ENCODE data around the gene LIN28B.
"Not testable (repeated sequence)": the region's sequence is repeated elsewhere in the genome, so short reads cannot be mapped to it uniquely, and the experiment has no call there.

Gene LIN28B, protein sequence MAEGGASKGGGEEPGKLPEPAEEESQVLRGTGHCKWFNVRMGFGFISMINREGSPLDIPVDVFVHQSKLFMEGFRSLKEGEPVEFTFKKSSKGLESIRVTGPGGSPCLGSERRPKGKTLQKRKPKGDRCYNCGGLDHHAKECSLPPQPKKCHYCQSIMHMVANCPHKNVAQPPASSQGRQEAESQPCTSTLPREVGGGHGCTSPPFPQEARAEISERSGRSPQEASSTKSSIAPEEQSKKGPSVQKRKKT

DNA sequence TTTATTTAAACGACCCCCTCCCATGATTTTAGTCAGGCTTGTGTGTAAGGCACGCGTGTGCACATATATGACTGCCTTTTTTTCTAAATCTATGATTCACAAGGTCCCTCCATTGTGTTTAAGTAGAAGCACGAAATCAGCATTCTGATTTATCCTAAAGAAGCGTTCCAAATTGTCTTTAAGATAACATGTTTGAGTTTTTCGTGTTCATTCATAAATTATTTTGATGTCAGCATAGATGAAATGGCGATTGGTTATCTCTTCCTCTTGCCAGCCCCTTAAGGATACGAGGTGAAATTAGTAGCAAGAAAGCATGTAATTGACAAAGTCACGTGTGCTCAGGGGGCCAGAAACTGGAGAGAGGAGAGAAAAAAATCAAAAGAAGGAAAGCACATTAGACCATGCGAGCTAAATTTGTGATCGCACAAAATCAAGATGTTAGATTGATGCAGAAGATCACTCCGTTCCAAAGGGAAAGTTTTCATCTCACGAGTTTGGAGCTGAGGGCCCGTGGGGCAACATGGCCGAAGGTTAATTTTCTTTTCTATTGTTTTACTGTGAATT is at the start of gene LIN28B:
TSS of gene LIN28B (plus strand) at position 377 of the 564 bp plus-strand sequence. CDS start at position 521, 144 bp downstream.
- DNase-seq: no peak

DNA sequence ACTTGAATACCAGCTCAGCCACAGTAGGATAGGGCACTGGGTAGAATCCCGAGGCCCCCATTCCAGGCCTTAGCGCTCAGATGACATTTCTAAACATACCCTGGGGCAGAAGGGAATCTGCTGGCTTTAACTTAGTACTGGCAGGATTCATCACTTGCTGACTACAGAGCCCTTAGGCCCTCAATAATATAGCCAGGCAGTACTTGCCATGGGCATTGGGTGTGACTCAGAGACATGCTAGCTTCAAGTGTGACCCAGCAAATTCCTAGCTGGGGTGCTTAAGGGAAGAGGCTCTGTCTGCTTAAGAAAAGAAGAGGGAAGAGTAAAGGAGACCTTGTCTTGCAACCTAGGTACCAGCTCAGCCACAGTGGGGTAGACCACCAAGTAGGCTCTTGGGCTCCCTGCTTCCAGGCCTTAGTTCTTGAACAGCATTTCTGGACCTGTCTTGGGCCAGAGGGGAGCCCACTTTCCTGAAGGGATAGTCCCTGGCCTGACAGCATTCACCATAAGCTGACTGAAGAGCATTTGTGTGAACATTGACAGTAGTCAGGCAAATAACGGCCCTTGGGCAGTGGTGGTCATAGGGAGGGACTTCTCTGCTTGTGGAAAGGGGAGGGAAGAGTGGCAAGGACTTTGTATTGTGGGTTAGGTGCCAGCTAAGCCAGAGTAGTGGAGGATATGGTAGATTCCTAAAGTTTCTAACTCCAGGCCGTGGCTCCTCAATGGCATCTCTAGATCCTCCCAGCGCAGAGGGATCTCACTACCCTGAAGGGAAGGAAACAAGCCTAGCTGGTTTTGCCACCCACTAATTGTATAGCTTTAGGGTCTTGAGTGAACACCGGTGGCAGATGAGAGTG is 48.6 kb upstream of the LIN28B start:
- no peak for DNase-seq

DNA sequence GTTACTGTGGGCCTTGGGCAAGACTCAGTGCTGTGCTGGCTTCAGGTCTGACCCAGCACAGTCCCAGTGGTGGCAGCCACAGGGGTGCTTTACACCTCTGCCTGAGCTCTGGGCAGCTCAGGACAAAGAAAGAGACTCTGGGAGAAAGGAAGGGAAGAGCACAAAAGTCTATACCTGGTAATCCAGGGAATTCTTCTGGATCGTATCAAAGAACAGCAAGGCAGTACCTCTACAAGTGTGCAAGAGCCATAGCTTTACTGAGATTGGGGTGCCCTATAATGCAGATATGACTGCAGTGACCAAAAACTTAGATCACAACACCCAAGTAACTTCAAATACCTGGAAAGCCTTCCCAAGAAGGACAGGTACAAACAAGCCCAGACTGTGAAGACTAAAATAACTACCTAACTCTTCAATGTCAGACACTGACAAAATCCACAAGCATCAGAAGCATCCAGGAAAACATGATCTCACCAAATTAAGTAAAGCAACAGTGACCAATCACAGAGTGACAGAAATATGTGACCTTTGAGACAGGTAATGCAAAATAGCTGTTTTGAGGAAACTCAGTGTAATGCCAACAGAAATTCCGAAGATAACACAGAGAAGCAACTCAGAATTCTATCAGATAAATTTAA is 47.9 kb upstream of the LIN28B start:
- no peak for DNase-seq

DNA sequence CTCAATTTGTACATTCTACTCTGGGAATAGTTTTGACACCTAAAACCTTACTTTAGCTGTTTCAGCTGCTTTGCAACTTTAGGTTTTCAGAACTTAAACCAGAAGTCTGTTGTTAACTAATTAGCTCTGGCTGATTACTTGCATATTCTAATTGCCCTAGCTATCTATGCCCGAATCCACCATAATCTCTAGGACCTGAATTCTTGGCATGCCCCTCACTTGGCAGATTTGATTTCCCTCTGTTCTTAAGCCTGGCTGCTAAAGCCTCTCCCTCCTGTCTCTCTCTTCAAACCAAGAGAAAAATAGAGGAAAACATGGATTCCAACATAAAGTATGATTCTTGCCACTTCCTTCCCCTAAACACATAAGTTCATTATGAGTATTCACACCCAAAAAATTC is 35.0 kb upstream of the LIN28B start:
- DNase-seq: no peak

DNA sequence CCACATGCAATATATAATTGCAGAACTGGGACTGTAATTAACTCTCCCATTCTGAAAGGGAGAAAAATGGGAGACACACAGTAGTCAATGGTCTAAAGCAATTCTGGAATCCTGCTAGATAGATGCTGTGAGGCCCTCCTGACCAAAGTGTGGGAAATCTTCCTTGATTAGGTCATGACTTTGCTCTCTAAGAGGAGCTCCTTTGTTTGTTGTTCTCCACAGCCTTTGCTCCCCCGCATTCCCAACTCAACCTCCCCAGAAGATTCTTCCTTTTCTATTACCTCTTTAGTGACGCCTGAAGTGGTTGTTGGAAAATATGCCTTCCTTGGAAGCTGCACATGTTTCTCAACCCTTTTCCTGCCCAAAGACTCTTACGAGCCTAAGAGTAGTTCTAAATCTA is 28.8 kb upstream of the LIN28B start:
- no peak for DNase-seq

DNA sequence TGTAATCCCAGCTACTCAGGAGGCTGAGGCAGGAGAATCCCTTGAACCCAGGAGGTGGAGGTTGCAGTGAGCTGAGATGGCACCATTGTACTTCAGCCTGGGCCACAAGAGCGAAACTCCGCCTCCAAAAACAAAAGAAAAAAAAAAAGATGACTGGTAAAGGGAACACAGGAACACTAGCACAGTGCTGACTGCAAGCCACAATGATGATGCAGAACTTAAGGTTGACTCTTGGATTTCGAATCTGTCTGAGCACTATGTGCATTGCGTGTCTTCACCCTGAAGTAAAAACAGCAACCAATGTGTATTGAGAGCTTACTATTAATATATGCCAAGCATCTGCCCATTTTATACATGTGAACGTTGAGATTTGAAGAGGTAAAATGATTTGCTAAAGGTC is 27.6 kb upstream of the LIN28B start:
- no peak for DNase-seq

DNA sequence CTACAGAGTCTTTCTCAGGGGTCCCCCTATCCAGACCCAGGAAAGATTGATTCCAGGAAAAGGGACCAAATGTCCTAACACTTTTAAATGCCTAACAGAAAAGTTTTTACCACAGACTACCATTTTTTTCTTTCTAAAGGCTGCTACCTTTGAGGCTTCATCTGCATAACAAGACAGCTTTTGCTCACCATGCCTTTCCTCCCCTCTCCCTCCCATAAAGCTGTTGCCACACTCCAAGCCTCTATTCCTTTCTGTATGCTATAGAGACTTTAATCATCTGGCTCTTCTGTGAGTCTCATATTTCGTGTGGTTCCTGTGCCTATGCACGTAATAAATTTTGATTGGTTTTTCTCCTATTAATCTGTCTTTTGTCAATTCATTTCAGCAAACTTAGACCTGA is 26.0 kb upstream of the LIN28B start:
- DNase-seq: no peak

DNA sequence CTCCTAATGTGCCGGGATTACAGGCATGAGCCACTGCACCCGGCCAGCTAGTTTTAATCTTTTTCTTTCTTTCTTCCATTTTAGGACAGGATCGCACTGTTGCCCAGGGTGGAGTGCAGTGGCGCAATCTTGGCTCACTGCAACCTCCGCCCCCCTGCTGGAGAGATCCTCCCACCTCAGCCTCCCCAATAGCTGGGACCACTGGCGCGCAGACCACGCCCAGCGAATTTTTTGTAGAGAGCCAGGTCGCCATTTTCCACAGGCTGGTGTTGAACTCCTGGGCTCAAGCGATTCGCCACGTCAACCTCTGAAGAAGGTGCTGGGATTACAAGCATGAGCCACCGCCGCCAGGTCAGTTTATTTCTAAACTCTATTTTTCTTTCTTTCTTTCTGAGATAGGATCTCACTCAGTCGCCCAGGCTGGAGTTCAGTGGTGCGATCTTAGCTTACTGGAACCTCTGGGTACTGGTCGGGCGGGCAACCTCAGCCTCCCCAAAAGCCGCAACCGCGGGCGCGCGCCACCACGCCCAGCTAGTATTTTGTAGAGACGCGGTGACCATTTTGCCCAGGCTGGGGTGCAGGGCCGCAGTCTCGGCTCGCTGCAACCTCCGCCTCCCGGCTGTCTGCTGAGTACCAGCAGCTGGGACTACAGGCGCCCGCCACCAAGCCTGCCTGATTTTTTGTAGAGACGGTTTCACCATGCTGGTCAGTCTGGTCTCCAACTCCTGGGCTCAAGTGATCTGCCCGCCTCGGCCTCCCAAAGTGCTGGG is 20.0 kb upstream of the LIN28B start:
- DNase-seq: no peak

DNA sequence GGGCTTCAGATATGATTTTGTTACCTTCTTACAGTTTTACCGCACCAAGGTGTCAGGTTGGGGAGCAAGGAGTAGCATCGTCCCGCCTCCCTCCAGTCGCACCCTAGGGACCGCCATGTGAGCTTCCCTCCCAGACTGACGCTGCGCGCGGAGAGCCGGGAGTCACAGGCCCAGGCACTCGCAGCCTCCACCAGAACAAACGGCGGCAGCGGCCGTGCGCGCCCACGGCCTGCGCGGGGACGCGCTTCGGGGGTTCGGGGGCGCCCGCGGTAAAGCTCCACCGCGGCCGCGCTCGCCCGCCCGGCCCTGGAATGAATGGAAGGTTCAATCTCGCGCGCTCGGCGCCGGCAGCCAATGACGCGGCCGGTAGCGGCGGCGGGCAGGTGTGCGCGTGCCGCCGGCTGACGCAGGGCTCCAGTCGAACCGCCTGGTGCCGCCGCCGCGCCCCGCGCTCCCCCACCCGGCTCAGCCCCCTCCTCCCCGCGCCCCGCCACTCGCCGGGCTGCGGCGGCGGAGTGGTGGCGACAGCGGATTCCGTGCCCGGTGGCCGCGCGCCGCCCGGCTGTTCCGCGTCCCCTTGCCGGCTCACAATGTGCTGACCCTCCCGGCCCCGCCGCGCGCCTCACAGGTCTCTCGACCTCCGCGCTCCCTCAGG is 16.5 kb upstream of the LIN28B start:
- DNase-seq: no peak

DNA sequence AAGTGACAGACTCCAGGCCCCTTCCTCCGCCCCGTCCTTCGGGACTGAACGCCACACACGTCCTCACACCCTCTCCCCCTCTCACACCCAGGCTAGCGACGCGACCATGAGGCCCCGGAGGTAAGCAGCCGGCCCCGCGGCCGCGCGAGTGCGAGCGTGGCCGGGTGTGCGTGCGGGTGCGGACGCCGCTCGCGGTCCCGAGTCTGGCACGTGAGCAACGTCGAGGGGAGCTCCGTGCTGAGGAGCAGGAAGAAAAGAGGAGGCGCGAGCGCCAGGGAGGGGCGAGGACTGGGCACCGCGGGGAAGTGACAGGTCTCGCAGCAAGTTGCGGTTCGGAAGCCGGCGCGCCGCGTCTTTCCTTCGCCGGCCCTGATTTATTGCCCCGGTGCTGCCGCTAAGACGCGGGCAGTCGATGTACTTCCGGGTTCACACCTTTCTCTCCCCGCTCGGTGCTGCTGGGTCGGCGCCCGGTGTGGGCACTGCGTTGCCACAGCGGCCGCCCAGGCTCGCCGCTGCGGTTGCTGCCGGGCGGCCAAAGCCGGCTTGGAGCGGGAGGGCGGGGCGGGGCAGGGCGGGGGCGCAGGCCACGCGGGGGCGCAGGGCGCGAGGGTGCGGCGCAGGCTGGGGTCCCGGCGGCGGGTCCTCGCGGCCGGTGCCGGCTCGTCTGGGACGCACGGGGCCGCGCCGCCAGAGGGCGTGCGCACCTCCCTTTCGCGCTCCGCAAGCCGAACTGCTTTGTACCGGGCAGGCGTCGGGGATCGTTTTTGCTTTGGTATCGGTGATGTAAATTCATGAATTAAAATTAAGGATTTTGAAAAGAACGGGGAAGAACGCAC is 15.8 kb upstream of the LIN28B start:
- DNase-seq: no peak

DNA sequence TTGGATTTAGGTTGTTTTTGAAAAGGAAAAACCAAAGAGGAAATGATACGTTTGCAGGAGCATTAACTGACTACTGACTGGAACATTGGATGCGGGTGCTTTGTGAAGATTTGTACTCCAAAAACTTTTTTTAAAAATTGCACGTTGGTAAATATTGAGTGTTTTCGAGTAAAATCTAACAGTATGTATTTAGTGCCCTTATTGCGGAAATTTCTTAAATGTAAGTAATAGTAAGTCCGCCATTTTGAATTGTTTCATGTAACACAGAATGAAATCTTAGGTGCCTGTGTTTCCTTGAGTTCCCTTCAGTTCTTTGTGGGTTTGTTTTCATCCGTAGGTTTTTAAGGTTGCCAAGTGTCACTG is 15.2 kb upstream of the LIN28B start:
- DNase-seq: no peak

DNA sequence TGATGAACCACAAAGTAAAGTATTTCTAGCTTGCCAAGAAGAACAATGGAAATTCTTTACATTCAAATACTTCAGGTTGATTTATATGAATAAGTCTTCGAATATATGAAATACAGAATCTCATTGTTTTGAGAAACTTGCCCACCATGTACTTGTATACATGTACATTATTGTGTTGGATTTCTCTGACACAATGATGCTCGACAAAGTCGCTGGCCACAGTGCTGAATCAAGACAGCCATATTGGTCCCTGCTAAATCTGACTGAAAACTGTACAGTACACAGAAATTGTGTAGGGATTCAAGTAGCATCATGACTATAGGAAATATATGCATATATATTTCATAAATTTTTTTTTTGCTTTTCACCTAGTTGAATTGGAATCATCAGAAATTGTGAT is 13.1 kb upstream of the LIN28B start:
- DNase-seq: peak in 1 of 2 experiments; percentile 8

DNA sequence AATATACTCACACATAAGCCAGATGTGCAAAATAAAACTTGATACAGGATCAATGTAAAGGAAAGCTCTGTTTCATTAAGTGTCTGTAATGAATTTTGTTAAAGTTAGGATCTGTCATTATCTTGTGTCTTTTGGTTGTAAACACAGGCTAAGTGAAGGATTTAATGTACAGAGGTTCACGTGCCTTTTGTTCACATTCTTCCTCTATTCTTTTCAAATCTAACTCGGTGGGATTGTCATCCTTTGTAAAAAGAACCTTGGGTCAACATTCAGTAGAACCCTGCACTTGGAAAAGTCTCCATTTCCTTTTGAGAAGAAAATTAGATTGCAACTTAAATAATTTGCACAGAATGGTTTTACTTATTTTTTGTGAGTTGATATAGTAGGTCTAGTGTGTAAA is 7.7 kb upstream of the LIN28B start:
- no peak for DNase-seq

DNA sequence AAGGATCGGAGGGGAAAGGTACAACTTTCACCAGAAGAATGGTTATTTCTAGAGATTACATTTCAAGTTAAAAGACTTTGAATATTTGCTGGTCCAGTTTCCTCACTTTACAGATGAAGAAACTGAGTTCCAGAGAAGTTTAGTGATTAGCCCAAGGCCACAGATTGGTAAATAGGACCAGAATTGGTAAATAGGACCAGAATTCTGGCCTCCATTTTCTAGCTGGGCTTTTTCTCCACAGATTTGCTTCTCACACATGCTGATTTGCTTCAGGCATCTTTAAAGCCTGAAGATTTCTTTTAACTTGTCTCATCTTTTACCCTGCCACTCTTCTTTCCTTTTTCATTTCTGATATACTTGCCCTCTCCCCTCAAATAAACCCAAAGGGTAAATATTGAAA is 5.2 kb upstream of the LIN28B start:
- DNase-seq: no peak

DNA sequence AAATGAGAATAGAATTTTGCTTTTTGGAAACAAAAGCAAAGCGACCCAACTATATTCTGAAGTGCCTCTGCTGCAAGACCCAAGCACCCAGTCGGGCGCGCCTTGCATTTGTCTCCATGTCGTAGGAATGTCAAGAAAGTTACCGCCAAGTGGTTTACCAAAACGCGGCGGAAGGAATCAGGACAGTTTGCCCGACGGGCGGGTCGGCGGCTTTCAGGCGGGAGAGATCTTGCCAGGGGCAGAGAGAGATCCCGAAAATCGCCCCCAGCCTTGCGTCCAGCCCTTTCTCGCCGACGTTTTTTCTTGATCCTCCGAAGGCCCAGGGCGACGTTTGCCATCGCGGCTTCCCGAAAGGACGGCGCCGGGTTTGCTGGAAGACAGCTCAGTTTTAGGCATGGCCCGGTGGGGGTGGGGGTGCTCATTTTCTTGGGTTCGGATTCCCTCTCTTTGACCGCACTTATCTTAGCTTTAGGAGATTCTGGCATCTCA is 4.0 kb upstream of the LIN28B start:
- no peak for DNase-seq

DNA sequence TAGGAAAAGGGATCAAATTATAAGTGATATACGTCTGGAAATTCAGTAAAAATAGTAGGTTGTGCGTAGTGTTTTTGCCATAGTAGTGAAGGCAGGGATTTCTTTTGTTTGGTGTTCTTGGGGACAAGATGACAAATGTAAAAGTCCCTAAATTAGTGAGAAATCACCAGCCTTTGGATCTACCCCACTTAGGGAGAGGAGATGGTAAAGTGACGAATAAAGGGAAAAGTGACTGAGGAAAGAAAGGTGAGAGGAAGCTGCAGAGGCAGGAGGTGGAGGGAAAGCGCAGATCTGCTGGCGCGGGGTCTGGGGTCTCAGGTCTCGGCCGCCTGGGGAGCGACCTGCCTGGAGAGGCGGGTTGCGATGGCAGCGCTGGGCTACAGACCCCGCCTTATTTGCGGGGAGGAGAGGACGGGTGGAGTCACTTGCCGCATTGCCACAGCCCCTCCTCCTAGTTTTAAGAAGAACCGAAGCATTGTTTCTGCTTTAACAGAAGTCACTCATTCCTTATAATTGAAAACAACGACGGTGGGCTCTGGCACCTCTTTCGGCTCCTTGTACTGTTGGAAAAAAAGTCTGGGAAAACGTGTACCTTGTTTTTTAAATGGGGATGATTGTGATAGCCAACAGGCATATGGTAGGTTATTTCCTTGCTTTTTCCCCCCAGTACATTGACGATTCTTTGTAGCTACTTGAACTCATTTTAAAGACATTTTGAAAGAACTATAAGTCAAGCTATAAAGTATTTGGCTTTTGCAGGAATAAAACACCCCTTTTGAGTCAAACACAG is 3.3 kb upstream of the LIN28B start:
- not testable (repeated sequence) for DNase-seq

DNA sequence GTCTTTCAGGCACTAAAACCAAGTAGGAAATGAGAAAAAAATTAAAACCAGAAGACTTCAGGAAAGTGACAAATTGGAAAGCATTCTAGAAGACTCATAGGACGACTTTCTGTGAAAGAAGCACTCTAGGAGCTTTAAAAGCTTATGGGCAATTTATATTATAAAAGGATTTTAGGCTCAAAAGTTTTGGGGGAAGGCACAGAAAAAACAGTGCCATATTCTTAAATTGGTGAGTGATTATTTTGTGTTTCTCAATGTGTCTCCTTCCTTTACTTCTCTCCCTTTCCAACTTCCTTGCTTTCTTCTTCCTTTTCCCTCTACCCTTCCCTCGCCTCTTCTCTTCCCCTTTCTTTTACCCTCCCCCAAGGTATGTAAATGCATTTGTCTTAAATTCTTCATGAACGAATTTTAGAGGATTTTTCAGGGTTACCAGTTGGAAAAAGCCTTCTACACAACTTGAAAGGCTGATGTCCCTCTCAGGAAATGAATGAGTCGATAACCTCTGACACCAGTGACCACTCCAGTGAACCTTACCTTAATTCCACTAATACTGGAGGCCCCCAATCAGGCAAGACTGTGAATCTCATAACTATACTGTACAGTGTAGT is 2.6 kb upstream of the LIN28B start:
- DNase-seq: no peak

DNA sequence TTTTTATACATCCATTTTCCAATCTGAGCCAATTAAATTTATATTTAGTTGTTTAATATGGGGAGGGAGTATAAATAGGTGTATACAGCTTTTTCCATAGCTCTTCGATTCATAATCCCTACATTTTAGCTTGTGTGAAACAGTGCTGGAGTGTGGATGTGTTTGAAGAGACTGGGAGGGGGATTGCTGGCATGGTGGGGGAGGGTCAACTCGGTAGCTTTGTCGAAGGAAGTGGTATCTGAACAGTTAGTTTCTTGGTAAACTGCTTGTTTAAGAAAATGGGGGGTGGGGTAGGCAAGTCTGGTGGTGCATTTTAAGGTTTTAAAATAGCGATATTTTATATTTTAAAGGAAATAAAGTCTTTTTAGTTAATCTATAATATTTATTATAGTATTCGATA is 1.4 kb upstream of the LIN28B start:
- DNase-seq: no peak

DNA sequence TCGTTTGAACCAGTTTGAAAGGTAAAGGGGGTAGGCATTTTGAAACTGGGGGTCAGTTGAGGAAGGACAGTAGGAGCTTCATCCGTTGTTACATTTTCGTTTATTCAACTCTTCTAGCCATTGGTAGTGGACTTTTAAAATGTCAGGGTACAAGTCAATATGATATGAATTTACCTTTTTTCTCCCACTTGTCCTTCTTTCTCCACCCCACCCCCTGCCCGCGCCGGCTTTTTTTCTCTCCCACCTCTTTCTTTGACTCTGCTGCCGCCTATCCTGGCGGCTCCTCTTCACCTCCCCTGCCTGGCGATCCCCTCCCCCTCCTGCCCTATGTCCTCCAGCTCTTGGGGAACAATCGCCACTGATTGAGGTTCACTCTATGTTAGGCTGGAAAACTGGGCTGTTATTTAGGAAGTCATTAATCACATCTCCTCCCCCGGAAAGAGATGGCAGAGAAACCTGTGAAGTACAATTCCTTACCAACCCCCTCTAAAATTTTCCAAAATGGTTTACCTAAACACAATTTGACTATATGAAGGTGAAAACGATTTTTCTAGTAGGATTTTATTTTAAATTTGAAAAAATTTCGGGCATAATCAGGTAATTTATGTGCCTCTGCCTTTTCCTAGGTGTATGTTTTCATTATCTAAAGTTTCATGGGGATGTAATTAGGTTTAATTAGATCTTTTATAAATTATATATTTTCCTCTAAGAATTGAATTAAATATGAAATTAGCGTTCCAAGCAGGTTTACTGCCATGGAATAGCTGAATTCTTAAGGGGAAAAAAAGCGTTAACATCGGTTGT is 778 bp upstream of the LIN28B start:
- no peak for DNase-seq
